Measurements from ENCODE around the gene MAD1L1. TPM values are rescaled to one million over a fixed set of nuclear protein-coding genes. Genes with fewer than 3 reads are reported as not detected.

MAD1L1 gene
- total RNA-seq, 2 experiments from 2014 or later, result 157 to 160 TPM

GRCh38 chr7:2128601-2129322, 104.0 kb downstream of the MAD1L1 start:
- no peaks in the 10 kb centered on the region for H3K4me1 ChIP-seq (ENCODE audit: insufficient read depth, low read length)
- no peak overlapping the region for H3K27ac ChIP-seq (ENCODE audit: low read depth in 1 of 2, low read length in 2 of 2)
- intact Hi-C loops (cut with DNase I, micrococcal nuclease), result no loop called here
- Mint-ChIP-seq H3K4me1 (ENCODE audit: low read depth) (no peaks in the 10 kb centered on the region), H3K27ac (no peak overlapping the region), H3K36me3 (ENCODE audit: low read depth) (no peaks in the 10 kb centered on the region), H3K4me3 (no peak overlapping the region), H3K27me3 (no peaks in the 10 kb centered on the region), H3K9me3 (no peaks in the 10 kb centered on the region)
- no peak for DNase-seq
- ATAC-seq (ENCODE audit: poor library complexity), result no peak
- ChIA-PET POLR2A (no interaction called here), CTCF (no interaction called here)
- H3K36me3 ChIP-seq (ENCODE audit: insufficient read depth, low read length), result peaks cover 6% of the 10 kb centered on the region
- no peaks in the 10 kb centered on the region for H3K9me3 ChIP-seq (ENCODE audit: control insufficient read depth in 1 of 2, insufficient read depth in 1 of 2, low read length in 2 of 2)
- TF ChIP-seq CTCF (IDR thresholded peaks at IDR 0.05), result no peak
- no peaks in the 10 kb centered on the region for H3K27me3 ChIP-seq (ENCODE audit: control insufficient read depth in 1 of 2, insufficient read depth in 2 of 2, low read length in 2 of 2)
- no peak overlapping the region for H3K4me3 ChIP-seq (ENCODE audit: low read length)

GRCh38 chr7:2126621-2127020, 106.1 kb downstream of the MAD1L1 start:
- Histone ChIP-seq H3K36me3 (ENCODE audit: insufficient read depth, low read length) (no peaks in the 10 kb centered on the region), H3K27me3 (ENCODE audit: control insufficient read depth in 1 of 2, insufficient read depth in 2 of 2, low read length in 2 of 2) (no peaks in the 10 kb centered on the region), H3K9me3 (ENCODE audit: control insufficient read depth in 1 of 2, insufficient read depth in 1 of 2, low read length in 2 of 2) (no peaks in the 10 kb centered on the region), H3K4me1 (ENCODE audit: insufficient read depth, low read length) (no peaks in the 10 kb centered on the region), H3K27ac (ENCODE audit: low read depth in 1 of 2, low read length in 2 of 2) (no peak overlapping the region), H3K4me3 (ENCODE audit: low read length) (no peak overlapping the region)
- CTCF ChIA-PET, result no interaction called here
- no peaks in the 10 kb centered on the region for H3K27me3 Mint-ChIP-seq
- POLR2A ChIA-PET, result no interaction called here
- TF ChIP-seq CTCF (IDR thresholded peaks at IDR 0.05), result no peak
- no peaks in the 10 kb centered on the region for H3K36me3 Mint-ChIP-seq (ENCODE audit: low read depth)
- H3K27ac Mint-ChIP-seq, result no peak overlapping the region
- intact Hi-C loops (cut with DNase I, micrococcal nuclease), result no loop called here
- no peaks in the 10 kb centered on the region for H3K9me3 Mint-ChIP-seq
- H3K4me1 Mint-ChIP-seq (ENCODE audit: low read depth), result no peaks in the 10 kb centered on the region
- no peak for DNase-seq
- H3K4me3 Mint-ChIP-seq, result no peak overlapping the region
- no peak for ATAC-seq (ENCODE audit: poor library complexity)

GRCh38 chr7:2125931-2126330, 106.8 kb downstream of the MAD1L1 start:
- no peaks in the 10 kb centered on the region for H3K36me3 Mint-ChIP-seq (ENCODE audit: low read depth)
- intact Hi-C loops (cut with DNase I, micrococcal nuclease), result no loop called here
- Histone ChIP-seq H3K4me3 (ENCODE audit: low read length) (no peak overlapping the region), H3K36me3 (ENCODE audit: insufficient read depth, low read length) (no peaks in the 10 kb centered on the region), H3K4me1 (ENCODE audit: insufficient read depth, low read length) (peaks cover 5% of the 10 kb centered on the region), H3K27me3 (ENCODE audit: control insufficient read depth in 1 of 2, insufficient read depth in 2 of 2, low read length in 2 of 2) (no peaks in the 10 kb centered on the region), H3K27ac (ENCODE audit: low read depth in 1 of 2, low read length in 2 of 2) (no peak overlapping the region), H3K9me3 (ENCODE audit: control insufficient read depth in 1 of 2, insufficient read depth in 1 of 2, low read length in 2 of 2) (no peaks in the 10 kb centered on the region)
- H3K9me3 Mint-ChIP-seq, result no peaks in the 10 kb centered on the region
- H3K27ac Mint-ChIP-seq, result no peak overlapping the region
- no peaks in the 10 kb centered on the region for H3K27me3 Mint-ChIP-seq
- no peak for DNase-seq
- CTCF ChIA-PET, result no interaction called here
- POLR2A ChIA-PET, result no interaction called here
- H3K4me1 Mint-ChIP-seq (ENCODE audit: low read depth), result no peaks in the 10 kb centered on the region
- H3K4me3 Mint-ChIP-seq, result no peak overlapping the region
- no peak for TF ChIP-seq CTCF (IDR thresholded peaks at IDR 0.05)
- no peak for ATAC-seq (ENCODE audit: poor library complexity)
